Activated CD8-positive, alpha-beta memory T cell treated with anti-CD3 and anti-CD28 coated beads, Interleukin-2, amount 50 U/mL, for 24 hours (primary cell): ENCODE measurements around the gene MED16.

Experiments
- DNase-seq: peaks from one replicate; pipeline ENCODE4 v3.0.0-alpha.2; 2020; ENCODE audit errors: extremely low read depth

Gene MED16

GRCh38 chr19:872266-872951 lies 20.6 kb downstream of the MED16 start:
- DNase-seq = peak; percentile 57

DNA sequence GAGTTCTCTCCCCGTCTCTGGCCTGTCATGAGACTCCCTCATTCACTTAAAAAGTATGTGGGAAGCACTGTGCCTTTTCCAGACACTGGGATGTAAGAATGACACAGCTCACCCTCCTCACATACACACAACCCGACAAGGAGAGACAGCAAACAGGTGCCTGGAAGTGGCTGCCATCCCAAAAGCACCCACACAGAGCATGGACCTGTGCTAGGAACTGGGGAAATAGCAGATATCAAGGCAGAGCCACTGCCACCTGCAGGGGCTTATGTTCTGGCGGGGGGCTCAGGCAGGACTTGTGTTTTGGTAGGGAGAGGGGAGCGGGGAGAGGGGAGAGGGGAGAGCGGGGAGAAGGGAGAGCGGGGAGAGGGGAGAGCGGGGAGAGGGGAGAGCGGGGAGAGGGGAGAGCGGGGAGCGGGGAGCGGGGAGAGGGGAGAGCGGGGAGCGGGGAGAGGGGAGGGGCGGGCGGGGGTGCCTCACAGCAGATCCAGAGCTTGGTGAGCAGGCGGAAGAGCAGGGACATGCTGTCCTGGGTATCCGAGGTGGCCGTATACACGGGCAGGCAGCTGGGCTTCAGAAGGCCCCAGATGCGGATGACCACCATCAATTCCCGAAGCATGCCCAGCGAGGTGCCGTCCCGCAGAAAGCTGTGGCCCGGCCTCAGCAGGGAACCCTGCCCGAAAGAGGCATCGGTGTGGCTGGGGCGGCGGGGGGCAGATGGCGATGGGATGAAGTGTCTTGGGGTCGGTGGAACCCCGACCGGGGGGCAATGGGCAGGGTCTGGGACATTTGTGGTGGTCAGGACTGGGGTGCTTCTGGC lies 21.3 kb downstream of the MED16 start:
- DNase-seq = no peak

DNA sequence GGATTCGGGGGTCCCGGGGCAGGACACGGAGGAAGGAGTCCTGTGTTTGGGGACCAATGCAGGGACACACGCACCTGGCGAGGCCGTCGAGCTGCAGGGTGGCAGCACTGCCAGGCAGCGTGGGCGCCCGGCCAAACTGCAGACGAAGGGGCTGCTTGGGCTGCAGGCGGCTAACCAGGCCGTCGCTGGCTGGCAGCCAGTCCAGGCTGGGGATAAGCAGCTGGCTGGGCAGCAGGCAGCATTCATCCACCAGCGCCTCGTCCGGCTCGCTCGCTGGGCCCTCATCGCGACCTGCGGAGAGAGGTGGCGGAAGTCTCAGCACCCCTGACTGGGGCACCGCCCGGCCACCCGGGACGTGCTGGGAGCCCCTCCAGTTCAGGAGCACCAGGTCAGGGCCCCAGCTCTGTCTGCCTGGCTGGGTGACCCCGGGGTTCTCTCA lies 22.0 kb downstream of the MED16 start:
- DNase-seq = no peak

DNA sequence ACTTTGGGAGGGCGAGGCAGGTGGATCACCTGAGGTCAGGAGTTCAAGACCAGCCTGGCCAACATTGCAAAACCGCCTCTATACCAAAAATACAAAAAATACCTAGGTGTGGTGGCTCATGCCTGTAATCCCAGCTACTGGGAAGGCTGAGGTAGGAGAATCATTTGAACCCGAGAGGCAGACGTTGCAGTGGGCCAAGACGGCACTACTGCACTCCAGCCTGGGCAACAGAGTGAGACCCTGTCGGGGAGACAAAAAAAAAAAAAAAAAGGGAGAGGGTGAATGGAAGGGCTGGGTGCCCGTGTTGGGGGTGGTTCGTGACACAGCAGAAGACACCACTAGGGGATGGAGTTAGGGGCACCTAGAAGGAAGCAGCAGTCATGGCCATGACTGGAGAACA lies 22.7 kb downstream of the MED16 start:
- no peak for DNase-seq

GRCh38 chr19:869245-870177 lies 23.5 kb downstream of the MED16 start:
- DNase-seq = no peak

GRCh38 chr19:868458-869244 lies 24.3 kb downstream of the MED16 start:
- DNase-seq = no peak

DNA sequence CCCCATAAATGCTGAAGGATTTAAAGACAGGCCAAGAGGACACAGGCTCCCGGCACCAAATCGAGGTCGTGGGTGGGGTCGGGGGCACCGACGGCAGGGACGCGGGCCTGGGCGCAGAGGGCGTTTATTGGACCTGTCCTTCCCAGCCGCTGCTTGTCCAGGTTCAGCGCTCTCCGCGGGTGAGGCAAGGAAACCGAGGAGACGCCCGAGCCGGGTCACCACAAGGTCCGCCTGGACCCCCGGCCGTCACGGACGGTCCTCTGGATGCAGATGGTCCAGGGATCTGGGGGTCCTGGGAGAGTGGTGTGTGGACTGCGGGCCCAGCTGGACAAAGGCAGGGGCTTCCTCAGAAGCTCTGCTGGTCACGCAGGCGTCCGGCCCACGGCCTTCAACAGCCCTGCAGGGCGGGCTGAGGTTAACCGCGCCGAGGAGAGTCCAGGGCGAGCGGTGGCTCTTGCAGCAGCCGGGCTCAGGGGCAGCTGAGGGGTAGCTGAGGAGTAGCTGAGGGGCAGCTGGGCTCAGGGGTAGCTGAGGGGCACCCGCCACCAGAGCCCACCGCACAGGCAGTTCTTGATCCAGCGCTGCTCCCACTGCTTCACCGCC lies 25.0 kb downstream of the MED16 start:
- no peak for DNase-seq

GRCh38 chr19:867301-867793 lies 25.6 kb downstream of the MED16 start:
- no peak for DNase-seq

GRCh38 chr19:866769-867300 lies 26.2 kb downstream of the MED16 start:
- no peak for DNase-seq

- no peak for DNase-seq
Observed at GRCh38 chr19:863315-863620, 29.7 kb downstream of the MED16 start.

GRCh38 chr19:862581-863314 lies 30.2 kb downstream of the MED16 start:
- DNase-seq = no peak

DNA sequence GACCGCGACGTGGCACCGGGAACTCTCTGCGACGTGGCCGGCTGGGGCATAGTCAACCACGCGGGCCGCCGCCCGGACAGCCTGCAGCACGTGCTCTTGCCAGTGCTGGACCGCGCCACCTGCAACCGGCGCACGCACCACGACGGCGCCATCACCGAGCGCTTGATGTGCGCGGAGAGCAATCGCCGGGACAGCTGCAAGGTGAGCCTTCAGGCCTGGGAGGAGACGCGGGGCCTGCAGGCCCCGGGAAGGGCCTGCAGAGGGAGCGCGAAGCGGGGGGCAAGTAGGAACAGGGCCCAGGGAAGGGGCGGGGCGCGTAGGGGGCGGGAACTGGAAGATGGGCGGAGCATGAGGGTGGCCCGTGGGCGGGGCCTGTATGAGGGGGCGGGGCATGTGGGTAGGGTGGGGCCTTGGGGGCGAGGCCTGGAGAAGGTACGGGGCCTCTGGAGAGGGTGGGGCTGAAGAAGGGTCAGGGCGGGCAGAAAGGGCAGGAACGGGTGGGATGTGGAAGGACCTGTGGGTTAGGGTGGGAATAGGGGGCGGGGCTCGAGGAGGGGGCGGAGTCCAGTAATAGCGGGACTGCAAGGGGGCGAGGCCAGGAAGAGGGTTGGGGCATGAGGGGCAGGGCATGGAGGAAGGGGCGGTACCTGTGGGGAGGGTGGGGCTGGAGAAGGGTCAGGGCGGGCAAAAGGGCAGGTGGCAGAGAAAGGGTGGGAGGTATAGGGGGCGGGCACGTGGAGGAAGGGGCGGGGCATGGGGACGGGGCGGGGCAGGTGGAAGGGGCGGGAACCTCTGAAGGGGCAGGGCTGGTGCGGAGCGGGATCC lies 31.0 kb downstream of the MED16 start:
- DNase-seq = no peak

DNA sequence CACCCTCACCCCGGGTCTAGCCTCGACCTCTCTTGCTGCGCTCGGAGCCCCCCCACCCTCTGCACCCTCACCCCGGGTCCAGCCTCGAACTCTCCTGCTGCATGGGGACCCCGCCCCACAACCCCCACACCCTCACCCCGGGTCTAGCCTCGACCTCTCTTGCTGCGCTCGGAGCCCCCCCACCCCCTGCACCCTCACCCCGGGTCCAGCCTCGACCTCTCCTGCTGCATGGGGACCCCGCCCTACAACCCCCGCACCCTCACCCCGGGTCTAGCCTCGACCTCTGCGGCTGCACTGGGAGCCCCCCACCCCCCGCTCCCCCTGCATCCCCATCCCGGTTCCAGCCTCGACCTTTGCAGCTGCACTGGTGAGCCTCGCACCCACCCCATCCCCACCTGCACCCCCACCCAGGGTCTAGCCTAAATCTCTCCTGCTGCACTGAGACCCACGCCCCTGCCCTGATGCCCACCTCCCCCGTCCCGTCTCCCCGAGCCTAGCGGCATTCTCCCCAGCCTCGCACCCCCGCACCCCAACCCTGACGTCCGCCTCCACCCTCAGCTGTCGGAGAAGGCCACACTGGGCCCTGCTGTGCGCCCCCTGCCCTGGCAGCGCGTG lies 31.7 kb downstream of the MED16 start:
- no peak for DNase-seq

GRCh38 chr19:858868-859843 lies 33.8 kb downstream of the MED16 start, which contains the start of gene CFD:
TSS of gene CFD (plus strand) at chr19:859664. CDS start at chr19:859690, 26 bp downstream.
- no peak for DNase-seq

DNA sequence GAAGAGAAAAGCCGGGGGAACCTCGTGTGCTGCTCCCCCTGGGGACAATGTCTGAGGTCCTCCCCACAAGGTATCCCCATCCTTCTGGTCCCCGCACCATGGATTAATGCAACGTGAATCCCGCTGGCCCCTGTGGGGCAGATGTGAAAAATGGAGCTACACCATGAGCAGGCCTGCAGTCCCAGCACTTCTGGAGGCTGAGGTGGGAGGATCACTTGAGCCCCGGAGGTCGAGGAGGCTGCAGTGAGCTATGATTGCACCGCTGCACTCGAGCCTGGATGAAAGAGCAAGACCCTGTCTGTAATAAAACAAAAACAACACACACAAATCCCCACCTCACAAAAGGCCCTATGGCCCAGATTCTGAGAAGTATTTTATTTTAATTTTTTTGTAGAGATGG lies 34.7 kb downstream of the MED16 start:
- no peak for DNase-seq

- no peak for DNase-seq
Observed at GRCh38 chr19:855566-856120, 37.3 kb downstream of the MED16 start.

- DNase-seq = no peak
Observed at GRCh38 chr19:855142-855541, 37.8 kb downstream of the MED16 start.
